Neural progenitor cell (in vitro differentiated cells): ENCODE data around the gene CYP11A1.

Experiments used
- EZH2 ChIP-seq: fragments of 200-600 bp; sonication (generic); IDR thresholded peaks from 2 replicates; pipeline ENCODE4 v1.6.1; 2017; ENCODE audit warnings: antibody characterized with exemption, mild to moderate bottlenecking, moderate library complexity
- TF ChIP-seq, protein P1 (sequence below): fragments of 200-600 bp; sonication (generic); IDR thresholded peaks from 2 replicates; pipeline ENCODE4 v1.5.1; 2017; ENCODE audit warnings: antibody characterized with exemption, mild to moderate bottlenecking

GRCh38 chr15:74369756-74370155 is 2.3 kb upstream of the CYP11A1 start:
- TF ChIP-seq, protein P1, sequence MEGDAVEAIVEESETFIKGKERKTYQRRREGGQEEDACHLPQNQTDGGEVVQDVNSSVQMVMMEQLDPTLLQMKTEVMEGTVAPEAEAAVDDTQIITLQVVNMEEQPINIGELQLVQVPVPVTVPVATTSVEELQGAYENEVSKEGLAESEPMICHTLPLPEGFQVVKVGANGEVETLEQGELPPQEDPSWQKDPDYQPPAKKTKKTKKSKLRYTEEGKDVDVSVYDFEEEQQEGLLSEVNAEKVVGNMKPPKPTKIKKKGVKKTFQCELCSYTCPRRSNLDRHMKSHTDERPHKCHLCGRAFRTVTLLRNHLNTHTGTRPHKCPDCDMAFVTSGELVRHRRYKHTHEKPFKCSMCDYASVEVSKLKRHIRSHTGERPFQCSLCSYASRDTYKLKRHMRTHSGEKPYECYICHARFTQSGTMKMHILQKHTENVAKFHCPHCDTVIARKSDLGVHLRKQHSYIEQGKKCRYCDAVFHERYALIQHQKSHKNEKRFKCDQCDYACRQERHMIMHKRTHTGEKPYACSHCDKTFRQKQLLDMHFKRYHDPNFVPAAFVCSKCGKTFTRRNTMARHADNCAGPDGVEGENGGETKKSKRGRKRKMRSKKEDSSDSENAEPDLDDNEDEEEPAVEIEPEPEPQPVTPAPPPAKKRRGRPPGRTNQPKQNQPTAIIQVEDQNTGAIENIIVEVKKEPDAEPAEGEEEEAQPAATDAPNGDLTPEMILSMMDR = no peak
- TF ChIP-seq EZH2 = no peak
